ENCODE data around the gene CREG2.

CREG2 gene, protein sequence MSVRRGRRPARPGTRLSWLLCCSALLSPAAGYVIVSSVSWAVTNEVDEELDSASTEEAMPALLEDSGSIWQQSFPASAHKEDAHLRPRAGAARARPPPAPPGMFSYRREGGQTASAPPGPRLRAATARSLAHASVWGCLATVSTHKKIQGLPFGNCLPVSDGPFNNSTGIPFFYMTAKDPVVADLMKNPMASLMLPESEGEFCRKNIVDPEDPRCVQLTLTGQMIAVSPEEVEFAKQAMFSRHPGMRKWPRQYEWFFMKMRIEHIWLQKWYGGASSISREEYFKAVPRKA

DNA sequence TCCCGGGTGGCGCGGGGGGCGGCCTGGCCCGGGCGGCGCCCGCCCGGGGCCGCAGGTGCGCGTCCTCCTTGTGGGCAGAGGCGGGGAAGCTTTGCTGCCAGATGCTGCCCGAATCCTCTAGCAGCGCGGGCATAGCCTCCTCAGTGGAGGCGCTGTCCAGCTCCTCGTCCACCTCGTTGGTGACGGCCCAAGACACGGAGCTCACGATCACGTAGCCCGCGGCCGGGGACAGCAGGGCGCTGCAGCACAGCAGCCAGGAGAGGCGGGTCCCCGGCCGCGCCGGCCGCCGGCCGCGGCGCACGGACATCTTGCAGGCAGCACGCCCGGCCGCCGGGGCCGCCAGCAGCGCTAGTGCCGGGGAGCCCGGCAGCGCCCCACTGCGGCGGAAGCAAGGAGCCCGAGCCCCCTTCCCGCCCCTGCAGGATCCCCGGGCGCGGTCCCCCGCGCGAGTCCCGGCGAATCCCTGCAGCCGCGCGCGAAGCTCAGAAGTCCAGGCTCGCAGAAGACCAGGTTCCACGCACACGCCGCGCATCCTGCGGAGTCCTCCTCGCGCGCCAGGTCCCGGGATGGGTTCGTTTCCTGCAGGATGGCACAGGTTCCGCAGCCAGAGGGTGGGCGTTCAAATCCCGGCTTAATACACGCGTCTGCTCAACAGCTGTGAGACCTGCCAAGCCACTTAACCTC, at the start of gene CREG2:
TSS of gene CREG2 (minus strand) at position 353 of the 684 bp plus-strand sequence. CDS start at position 307, 46 bp downstream.
- DNase-seq (ENCODE audit: low read depth in 2 of 2) = peak; percentile 40 to 52

DNA sequence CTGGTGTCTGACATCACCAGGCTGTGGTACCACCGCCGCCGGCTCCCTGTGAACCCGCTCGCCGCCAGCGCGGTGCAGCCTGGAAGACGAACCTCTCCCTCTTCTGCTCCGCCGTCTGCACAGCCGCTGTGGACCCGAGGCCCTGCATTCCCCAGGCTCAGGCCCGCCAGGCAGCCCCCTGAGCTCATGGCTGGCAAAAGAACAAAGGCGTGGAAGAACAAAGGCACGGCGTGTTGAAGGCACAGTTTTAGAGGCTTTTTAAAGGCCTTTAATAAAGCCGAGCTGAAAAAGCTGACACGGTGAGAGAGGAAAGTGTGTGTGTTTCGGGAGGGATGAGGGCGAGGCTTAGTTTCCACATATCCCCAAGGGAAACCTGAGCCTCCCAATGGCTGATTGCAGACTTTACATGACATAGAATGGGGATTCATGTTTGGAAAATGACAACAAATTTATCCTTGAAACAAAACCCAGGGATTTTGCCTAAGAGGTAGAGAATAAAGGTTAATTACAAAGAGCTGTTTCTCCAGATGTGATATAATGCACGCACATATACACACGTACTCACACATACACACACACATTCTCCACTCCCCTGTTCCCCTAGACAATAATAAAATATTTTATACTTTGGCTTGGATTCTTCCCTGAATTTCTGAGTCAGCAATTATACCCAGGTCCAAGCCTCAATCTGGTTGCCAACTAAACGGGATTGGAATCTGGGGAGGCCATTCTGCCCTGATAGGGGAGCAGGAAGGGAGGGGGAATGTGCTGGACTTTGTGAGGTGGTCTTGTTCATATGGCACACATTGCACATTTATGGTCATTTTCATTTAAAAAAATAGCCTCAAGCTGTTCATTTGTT, 47.9 kb upstream of the CREG2 start:
- DNase-seq (ENCODE audit: low read depth in 2 of 2) = no peak

DNA sequence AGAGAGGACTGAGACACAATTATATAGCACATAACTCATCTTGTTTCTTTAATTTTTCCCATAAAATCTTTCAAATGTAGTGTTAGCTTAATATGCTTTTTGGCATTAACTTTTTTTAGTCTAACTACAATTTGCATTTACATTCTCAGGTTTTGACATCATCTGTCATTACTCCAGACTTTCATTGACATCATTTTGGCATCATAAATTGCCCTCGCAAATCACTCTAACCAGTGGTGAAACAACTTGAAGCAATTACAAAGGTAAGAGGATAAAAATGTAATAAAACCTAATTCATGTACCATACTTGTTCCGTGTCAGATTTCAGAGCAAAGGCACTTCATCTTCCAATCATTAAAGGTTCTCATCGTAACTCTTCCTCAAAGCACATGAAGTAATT, 46.2 kb upstream of the CREG2 start:
- no peak for DNase-seq (ENCODE audit: low read depth in 2 of 2)

DNA sequence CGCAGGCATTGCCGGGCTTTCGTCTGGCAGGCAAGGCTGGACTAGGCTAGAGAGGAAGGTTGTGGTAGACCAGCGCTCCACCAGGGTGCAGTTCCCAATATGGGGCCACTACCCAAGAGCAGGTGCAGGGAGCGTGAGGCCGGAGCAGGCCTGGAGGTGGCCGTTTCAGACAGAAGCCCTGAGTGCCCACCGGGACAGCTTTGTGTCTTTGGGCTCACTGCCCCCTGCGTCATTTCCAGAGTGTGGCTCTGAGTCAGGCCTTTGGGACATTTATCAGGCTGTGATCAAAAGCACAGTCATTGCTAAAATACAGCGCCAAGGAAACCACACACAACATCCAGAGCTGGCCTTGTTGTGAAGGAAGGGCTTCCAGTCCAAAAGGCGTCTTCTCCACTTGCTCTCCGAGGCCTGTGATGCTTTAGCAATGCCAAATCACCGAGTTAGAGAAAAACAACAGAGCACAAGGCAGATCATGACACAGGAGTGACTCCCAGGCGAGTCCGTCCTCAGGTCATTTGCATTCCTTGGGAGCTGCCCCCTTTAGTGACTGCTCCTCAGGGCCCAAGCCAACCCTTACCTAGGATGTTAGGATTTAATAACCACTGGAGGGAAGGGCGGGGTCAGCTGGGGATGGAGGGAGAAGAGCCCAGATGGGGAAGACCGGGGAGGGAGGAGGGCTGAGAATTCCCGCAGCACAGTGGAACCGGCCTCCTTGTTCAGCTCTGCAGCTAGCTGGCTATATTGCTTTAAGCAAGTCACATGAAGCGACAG, 45.3 kb upstream of the CREG2 start:
- DNase-seq (ENCODE audit: low read depth in 2 of 2) = no peak

DNA sequence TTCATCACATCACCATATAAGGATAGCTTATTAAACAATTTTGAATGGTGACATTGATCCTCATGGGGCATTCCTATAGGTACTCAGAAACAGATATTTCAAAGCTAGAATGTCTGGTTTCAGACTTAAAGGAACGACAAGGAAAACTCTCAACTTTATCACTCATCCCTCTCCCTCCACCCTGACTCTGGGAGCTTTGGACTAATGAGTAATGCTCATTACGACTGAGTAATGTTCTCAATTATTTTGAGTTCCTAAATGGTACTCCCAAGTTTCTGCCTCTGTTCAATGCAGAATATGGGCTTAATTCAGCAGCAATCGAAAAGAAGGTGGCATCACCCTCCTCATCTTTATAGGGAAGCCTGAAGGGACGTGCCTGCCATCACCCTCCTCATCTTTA, 44.2 kb upstream of the CREG2 start:
- DNase-seq (ENCODE audit: low read depth in 2 of 2) = no peak

DNA sequence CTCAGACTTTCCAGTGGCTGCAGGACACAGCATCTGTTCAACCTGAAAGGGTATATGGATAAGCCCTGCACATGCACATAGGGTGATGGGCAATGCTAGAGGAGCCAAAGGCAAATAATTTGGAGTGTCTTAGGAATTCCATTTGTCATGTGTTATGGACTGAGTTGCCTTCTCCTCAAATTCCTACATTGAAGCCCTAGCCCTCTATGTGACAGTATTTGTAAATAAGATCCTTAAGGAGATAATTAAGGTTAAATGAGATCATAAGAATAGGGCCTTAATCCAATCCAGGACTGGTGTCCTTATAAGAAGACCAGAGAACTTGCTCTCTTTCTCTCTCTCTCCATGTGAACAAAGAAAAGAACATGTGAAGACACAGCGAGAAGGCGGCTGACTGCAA, 42.9 kb upstream of the CREG2 start:
- no peak for DNase-seq (ENCODE audit: low read depth in 2 of 2)

DNA sequence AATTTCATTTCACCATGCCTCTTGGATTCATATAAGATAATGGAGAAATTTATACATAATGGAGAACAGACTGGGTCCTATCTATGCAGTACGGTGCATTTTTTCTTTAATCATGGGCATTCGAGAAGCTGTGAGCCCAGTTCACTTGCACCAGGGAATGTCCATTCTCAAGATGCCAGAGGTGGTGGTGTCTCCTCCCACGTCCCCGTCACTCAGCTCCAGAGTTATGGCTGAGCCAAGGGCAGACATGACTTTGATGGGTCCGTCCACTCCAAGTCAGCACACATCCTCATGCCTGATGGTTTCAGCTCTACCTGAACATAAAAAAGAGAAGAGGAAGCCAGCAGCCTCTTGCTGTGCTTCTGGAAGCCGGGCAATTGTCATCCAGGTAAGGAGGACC, 42.1 kb upstream of the CREG2 start:
- no peak for DNase-seq (ENCODE audit: low read depth in 2 of 2)

DNA sequence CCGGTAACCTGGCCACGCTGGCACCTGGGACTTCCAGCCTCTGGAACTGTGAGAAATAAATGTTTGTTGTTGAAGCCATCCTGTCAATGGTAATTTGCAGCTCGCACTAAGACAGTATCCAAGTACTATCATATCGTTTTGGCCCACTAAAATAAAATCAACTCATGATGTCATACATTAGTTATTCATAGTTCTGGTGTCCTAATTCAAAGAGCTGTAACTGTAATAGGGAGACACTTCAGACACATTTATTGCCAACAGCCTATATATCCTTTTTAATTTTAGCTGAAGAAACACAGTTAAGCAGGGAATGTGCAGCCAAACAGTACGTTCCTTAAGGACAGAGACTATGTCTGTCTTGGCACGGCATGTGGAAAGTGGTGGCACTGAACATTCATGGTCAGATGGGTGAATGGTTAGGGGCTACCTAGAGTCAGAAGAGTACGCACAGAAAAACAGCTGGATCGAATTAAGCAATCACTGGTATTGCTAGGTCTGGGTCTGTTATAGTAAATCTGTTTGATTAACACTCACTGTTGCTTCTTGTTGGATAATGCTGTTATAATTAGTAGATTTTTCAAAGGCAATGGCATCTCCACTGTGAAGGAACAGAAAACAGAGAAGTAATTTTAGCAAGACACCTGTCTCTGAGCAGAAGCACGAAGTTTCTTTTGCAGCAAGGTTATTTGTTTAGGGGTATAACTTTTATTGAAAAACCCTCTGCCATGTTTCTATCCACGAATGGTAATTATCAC, 41.3 kb upstream of the CREG2 start:
- DNase-seq (ENCODE audit: low read depth in 2 of 2) = no peak

DNA sequence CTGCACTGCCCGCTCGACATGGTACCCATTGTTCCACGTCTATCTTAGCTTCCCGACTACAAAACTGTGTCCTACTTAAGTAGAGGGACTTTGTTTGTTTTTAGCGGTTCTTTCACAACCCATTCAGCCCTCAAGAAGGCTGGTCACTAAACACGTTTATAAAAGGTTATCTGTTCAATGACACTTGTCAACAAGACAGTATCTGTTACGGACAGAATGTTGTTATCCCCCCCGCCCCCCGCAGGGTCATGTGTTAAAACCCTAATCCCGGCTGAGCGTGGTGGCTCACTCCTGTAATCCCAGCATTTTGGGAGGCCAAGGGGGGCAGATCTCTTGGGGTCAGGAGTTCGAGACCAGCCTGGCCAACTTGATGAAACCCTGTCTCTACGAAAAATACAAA, 40.4 kb upstream of the CREG2 start:
- no peak for DNase-seq (ENCODE audit: low read depth in 2 of 2)

DNA sequence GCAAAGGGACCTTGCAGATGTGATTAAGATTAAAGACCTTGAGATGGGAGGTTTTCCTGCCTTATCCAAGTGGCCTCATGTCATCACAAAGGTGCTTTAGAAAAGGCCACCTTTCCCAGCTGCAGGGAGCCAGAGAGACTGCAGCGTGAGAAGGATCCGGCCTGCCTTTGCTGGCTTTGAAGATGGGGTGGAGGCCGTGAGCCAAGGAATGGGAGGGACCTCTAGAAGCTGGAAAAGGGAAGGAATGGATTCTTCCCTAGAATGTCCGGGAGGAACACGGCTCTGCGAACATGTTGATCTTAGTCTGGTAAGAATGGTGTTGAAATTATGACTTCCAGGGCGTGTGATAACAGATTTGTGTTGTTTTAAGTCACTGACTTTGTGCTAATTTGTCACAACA, 39.9 kb upstream of the CREG2 start:
- DNase-seq (ENCODE audit: low read depth in 2 of 2) = no peak

DNA sequence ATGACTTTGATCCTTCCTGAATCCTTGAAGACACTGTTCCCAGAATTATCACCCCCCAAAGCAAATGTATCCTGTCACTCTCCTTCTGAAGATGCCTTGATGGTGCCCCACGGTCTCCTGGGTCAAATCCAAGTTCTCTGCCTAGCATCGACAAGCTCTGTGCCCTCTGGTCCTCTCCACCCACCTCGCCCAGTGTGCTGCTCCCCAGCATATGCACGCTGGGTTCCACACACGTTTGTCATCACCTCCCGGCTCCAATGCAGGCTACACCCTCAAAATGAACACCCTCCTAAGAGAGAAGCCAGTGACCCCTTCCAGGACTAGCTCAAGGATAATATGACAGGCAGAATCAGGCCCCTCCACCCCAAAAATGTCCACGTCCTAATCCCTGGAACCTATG, 39.5 kb upstream of the CREG2 start:
- no peak for DNase-seq (ENCODE audit: low read depth in 2 of 2)

DNA sequence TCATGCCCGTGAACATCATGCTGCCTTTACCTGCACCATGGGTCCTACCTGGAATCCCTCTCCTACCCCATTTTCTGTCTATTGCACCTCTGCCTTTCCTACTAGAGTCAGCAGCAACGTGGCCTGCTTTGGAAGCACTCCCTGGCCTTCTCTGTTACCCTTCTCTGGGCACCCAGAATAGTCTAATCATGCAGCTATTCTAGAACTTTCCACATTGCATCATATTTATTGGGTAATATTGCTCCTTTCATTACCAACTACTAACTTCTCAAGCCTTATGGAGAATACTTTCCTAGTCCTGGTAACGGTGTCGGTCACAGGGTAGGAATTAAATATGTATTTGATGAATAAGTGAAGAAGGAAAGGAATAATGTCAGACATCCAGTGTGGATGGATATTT, 33.3 kb upstream of the CREG2 start:
- no peak for DNase-seq (ENCODE audit: low read depth in 2 of 2)

DNA sequence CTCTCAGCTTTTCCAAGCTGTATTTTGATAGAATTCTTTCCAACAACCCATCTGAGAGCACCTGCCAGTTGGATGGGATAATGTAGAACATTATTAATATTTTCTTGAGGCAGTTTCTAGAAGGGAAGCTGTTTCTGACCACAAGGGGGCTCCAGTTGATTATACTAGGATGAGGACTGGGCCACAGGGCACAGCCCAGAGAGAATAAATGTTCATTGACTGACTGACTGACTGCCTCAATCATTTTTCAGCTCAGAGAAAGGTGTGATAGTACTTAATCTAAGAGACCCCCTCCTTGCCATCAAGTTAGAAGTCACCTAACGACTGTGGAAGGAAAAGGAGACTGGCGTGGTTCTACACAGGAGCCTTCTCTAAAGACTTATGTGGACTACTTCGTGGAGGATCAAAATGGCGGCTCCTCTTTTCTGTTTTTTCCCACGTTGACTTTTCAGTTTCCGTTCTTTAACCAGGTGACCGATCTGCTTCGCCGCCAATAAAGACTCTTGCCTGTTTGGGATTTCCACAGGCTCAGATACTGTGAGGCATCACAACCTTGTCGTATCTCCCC, 31.9 kb upstream of the CREG2 start:
- peak in 1 of 2 donors; percentile 11 for DNase-seq (ENCODE audit: low read depth in 2 of 2)

DNA sequence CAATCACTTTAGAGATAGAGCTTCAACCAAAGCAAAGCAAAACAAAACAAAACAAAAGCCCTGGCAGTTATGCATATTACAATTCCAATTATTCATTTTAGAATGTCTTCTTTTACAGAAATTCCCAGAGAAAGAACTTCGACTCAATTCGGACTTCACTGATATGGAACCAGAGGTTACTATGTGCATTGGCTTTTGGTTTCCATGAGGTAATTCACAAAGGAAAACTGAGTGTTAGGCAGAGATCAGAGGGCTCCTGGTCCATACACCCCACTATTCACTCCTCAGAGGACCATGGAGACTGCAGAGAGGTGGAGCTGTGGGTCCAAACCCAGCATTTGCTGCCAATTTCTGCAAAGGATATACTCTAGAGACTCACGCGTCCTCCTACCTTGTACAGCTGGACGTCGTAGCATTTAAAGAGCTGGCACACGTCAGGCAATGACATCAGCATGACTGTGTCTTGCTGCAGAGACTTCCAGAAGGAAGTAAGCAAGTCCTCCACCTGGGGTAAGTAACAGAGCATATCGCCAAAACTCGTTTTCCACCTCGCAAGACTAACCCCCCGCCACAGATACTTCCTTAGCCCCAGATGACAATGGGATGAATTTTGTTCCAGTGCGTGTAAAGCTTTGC, 31.3 kb upstream of the CREG2 start:
- no peak for DNase-seq (ENCODE audit: low read depth in 2 of 2)

DNA sequence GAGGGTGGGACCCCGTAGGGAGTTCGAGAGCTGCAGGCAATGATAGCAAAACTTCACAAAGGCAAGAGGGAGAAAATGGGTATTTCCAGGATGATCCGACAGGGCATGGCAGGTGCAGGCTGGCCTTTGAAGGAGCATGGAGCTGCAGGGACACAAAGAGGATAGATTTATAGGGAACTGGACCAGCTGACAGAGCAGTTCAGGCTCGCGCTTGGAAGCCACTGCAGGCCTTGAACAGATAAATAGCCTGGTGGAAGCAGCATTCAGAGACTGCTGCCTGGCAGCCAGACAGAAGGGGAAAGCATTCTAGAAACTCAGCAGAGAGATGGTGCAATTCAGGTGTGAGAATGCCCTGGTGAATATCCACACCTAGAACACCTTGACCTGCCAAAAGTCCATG, 29.3 kb upstream of the CREG2 start:
- DNase-seq (ENCODE audit: low read depth in 2 of 2) = no peak

DNA sequence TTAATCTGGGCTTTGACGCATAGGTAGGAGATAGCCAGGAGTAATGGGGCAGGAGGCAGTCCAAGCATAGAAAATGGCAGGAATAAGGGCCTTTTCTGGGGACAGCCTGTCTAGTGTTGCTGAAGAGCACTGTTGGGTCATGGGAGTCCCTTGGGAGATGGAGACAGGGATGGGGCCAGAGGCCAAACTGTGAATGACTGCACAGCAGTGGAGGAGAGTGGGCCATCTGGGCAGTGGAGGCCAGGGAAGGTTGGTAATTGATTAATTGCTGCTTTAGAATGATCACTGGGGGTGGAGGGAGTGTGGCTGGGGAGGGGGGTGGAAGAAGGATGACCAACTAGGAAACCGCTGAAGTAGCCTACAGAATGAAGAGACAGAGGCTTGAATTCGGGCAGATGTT, 28.6 kb upstream of the CREG2 start:
- no peak for DNase-seq (ENCODE audit: low read depth in 2 of 2)

DNA sequence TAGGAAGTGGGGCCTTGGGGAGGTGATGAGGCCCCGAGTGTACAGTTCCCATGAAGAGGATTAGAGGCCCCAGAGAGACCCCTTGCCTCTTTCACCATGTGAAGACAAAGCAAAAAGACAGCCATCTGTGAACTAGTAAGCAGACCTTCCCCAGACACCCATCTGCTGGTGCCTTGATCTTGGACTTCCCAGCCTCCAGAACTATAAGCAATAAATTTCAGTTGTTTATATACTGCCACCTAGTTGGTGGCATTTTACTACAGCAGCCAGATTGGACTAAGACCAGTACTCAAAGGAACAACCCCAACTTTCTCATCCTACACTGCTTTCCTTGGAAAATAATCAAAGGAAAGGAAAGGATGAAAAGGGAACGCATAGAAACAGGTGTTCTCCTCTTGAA, 27.9 kb upstream of the CREG2 start:
- DNase-seq (ENCODE audit: low read depth in 2 of 2) = no peak

DNA sequence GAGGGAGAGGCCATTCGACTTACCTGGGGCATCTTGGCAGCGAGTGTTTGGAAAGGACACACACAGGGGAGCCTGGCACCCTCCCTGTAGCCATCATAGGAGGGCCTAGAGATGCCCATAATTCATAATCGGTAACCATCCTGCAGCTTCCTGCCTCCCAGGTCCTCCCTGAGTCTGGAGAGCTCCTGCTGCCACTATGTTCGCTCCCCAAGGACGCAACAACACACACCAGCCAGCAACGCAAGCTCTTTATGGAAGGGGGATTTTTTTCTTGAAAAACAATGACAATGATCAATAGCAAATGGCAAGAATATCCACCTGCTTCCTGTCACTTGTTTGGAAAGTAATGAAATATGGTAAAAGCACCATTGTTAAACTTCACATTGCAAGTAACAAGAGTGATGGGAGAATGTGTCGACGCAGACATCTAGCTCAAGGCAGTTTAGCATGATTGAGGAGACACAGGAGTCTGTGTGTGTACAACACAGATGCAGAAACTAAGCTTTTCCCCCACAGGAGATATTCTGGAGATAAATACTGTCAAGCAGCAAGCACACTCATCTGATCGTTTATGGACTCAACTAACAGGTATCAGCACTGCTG, 24.9 kb upstream of the CREG2 start:
- no peak for DNase-seq (ENCODE audit: low read depth in 2 of 2)

DNA sequence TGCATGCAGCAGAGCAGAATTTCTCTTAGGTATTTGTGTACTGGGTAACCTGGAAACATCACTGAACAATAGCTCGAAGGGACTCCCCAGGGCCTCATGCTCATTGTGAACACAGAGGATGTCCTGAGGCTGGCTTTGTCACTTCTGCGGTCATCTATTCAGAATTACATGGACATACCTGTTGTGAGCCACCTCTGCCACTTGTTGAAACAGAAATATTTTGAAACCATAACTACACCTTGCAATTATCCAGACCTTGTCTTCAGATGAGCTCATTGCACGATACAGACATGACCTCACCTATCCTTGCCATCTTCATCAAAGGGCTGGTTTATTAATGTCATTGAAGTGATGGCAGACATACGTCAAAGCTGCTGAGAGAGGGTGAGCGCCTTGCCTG, 23.4 kb upstream of the CREG2 start:
- DNase-seq (ENCODE audit: low read depth in 2 of 2) = no peak

DNA sequence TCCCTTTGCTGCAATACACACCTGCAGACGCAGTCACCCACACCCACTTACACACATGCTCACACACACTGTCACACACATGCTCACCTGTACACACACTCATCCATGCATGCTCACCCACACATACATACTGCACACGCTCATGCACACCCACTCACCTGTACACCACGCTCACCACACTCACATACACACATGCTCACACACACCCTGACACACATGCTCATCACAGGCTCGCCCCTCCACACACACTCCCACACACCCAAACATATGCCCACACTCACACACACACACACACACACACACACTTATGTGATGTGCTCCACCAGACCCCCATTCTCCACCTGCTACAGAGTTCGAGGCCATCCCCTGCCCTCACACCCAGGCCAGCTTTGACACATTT, 22.8 kb upstream of the CREG2 start:
- DNase-seq (ENCODE audit: low read depth in 2 of 2) = no peak
